Retina (tissue), 1 donor: ENCODE results near the gene DNMT1.
"Not testable (repeated sequence)": the region's sequence is repeated elsewhere in the genome, so short reads cannot be mapped to it uniquely, and the experiment has no call there.

Experiments used
- DNase-seq: peaks from one replicate; pipeline ENCODE4 v3.0.0-alpha.2; 2016

Gene DNMT1

GRCh38 chr19:10220695-10221094, 25.9 kb upstream of the DNMT1 start:
- no peak for DNase-seq

GRCh38 chr19:10219678-10220077, 24.9 kb upstream of the DNMT1 start:
- no peak for DNase-seq

GRCh38 chr19:10217085-10217484, 22.3 kb upstream of the DNMT1 start:
- DNase-seq, result no peak

GRCh38 chr19:10214784-10215183, 20.0 kb upstream of the DNMT1 start:
- DNase-seq, result no peak

GRCh38 chr19:10211691-10212090, 16.9 kb upstream of the DNMT1 start:
- DNase-seq, result no peak

GRCh38 chr19:10211061-10211460, 16.3 kb upstream of the DNMT1 start:
- no peak for DNase-seq

- DNase-seq, result no peak
Observed at GRCh38 chr19:10209315-10209714, 14.6 kb upstream of the DNMT1 start.

GRCh38 chr19:10207026-10207425, 12.3 kb upstream of the DNMT1 start:
- DNase-seq, result no peak

GRCh38 chr19:10206226-10206885, 11.6 kb upstream of the DNMT1 start:
- DNase-seq, result no peak

GRCh38 chr19:10205636-10206035, 10.9 kb upstream of the DNMT1 start:
- no peak for DNase-seq

GRCh38 chr19:10203686-10204085, 8.9 kb upstream of the DNMT1 start:
- DNase-seq, result no peak

- no peak for DNase-seq
Observed at GRCh38 chr19:10201176-10201575, 6.4 kb upstream of the DNMT1 start.

- DNase-seq, result not testable (repeated sequence)
Observed at GRCh38 chr19:10200101-10200500, 5.3 kb upstream of the DNMT1 start.

- DNase-seq, result not testable (repeated sequence)
Observed at GRCh38 chr19:10198889-10199644, 4.3 kb upstream of the DNMT1 start.

GRCh38 chr19:10195199-10195519, 406 bp upstream of the DNMT1 start:
- DNase-seq, result no peak

GRCh38 chr19:10193790-10194499, 808 bp downstream of the DNMT1 start:
- DNase-seq, result no peak

GRCh38 chr19:10192922-10193321, 1.8 kb downstream of the DNMT1 start:
- no peak for DNase-seq

- no peak for DNase-seq
Observed at GRCh38 chr19:10191347-10191746, 3.4 kb downstream of the DNMT1 start.

- no peak for DNase-seq
Observed at GRCh38 chr19:10190026-10190425, 4.7 kb downstream of the DNMT1 start.

- DNase-seq, result no peak
Observed at GRCh38 chr19:10189616-10190015, 5.1 kb downstream of the DNMT1 start.

- no peak for DNase-seq
Observed at GRCh38 chr19:10187315-10187714, 7.4 kb downstream of the DNMT1 start.

- no peak for DNase-seq
Observed at GRCh38 chr19:10184636-10185035, 10.1 kb downstream of the DNMT1 start.

- DNase-seq, result no peak
Observed at GRCh38 chr19:10183926-10184325, 10.8 kb downstream of the DNMT1 start.

GRCh38 chr19:10182847-10183246, 11.9 kb downstream of the DNMT1 start:
- DNase-seq, result no peak
